ENCODE results near the gene HNRNPR.
"Not testable (repeated sequence)": the region's sequence is repeated elsewhere in the genome, so short reads cannot be mapped to it uniquely, and the experiment has no call there.

The HNRNPR gene

GRCh38 chr1:23322770-23323169, 21.3 kb downstream of the HNRNPR start:
- no peak for DNase-seq

- not testable (repeated sequence) for DNase-seq
These were observed 33.8 kb downstream of the HNRNPR start for GRCh38 chr1:23310280-23310679.

- DNase-seq = no peak
These were observed 39.9 kb downstream of the HNRNPR start for GRCh38 chr1:23304140-23304620.

GRCh38 chr1:23303524-23303923, 40.6 kb downstream of the HNRNPR start:
- no peak for DNase-seq

GRCh38 chr1:23296931-23297330, 47.2 kb downstream of the HNRNPR start:
- no peak for DNase-seq

- DNase-seq = no peak
These were observed 52.4 kb downstream of the HNRNPR start for GRCh38 chr1:23291706-23292105.

- DNase-seq = no peak
These were observed 53.1 kb downstream of the HNRNPR start for GRCh38 chr1:23290836-23291565.

- DNase-seq = no peak
These were observed 55.4 kb downstream of the HNRNPR start for GRCh38 chr1:23288671-23289070.

- DNase-seq = no peak
These were observed 55.9 kb downstream of the HNRNPR start for GRCh38 chr1:23288201-23288600.

- peak; percentile 48 for DNase-seq
These were observed 57.7 kb downstream of the HNRNPR start for GRCh38 chr1:23286401-23286800.

GRCh38 chr1:23283667-23284602, 60.1 kb downstream of the HNRNPR start:
- DNase-seq = peak; percentile 75

GRCh38 chr1:23282957-23283356, 61.1 kb downstream of the HNRNPR start:
- peak; percentile 61 for DNase-seq

GRCh38 chr1:23278717-23279116, 65.4 kb downstream of the HNRNPR start:
- DNase-seq = no peak

GRCh38 chr1:23276531-23276930, 67.6 kb downstream of the HNRNPR start:
- no peak for DNase-seq

- DNase-seq = no peak
These were observed 70.0 kb downstream of the HNRNPR start for GRCh38 chr1:23274134-23274505.

GRCh38 chr1:23273450-23274133, 70.5 kb downstream of the HNRNPR start:
- peak; percentile 78 for DNase-seq

GRCh38 chr1:23263380-23263887, 80.7 kb downstream of the HNRNPR start:
- no peak for DNase-seq

GRCh38 chr1:23258082-23258481, 86.0 kb downstream of the HNRNPR start:
- DNase-seq = not testable (repeated sequence)

GRCh38 chr1:23257371-23257770, 86.7 kb downstream of the HNRNPR start:
- not testable (repeated sequence) for DNase-seq
